Measurements from ENCODE around the gene PYCR2.

Gene PYCR2

GRCh38 chr1:225906467-225906866, 17.6 kb downstream of the PYCR2 start:
- H3K27ac ChIP-seq = no peak overlapping the region
- TF ChIP-seq CTCF (IDR thresholded peaks at IDR 0.05) (no peak), ZFX (IDR thresholded peaks at IDR 0.05; ENCODE audit: borderline replicate concordance) (no peak)

GRCh38 chr1:225903623-225904022, 20.4 kb downstream of the PYCR2 start:
- TF ChIP-seq CTCF (IDR thresholded peaks at IDR 0.05) = no peak
- no peak for TF ChIP-seq ZFX (IDR thresholded peaks at IDR 0.05; ENCODE audit: borderline replicate concordance)

GRCh38 chr1:225899044-225899925, 24.8 kb downstream of the PYCR2 start:
- TF ChIP-seq CTCF (IDR thresholded peaks at IDR 0.05) (no peak), ZFX (IDR thresholded peaks at IDR 0.05; ENCODE audit: borderline replicate concordance) (no peak)
- H3K27ac ChIP-seq = no peak overlapping the region

More at GRCh38 chr1:225903623-225904022, 20.4 kb downstream of the PYCR2 start:
- H3K27ac ChIP-seq = no peak overlapping the region

GRCh38 chr1:225897595-225898514, 26.2 kb downstream of the PYCR2 start:
- no peak for TF ChIP-seq CTCF (IDR thresholded peaks at IDR 0.05)
- no peak for TF ChIP-seq ZFX (IDR thresholded peaks at IDR 0.05; ENCODE audit: borderline replicate concordance)
- H3K27ac ChIP-seq = peak overlapping the region; percentile 38

GRCh38 chr1:225896937-225897549, 27.0 kb downstream of the PYCR2 start:
- H3K27ac ChIP-seq = peak overlapping the region; percentile 38
- TF ChIP-seq CTCF (IDR thresholded peaks at IDR 0.05) = no peak
- no peak for TF ChIP-seq ZFX (IDR thresholded peaks at IDR 0.05; ENCODE audit: borderline replicate concordance)

- H3K27ac ChIP-seq = peak overlapping the region; percentile 38
- no peak for TF ChIP-seq CTCF (IDR thresholded peaks at IDR 0.05)
- TF ChIP-seq ZFX (IDR thresholded peaks at IDR 0.05; ENCODE audit: borderline replicate concordance) = no peak
Measured at GRCh38 chr1:225896494-225896893, 27.6 kb downstream of the PYCR2 start.
